WI38 (cell line): Measurements from ENCODE around the gene IPO9.

Experiments
- H3K4me3 ChIP-seq: 2 replicates; pipeline ENCODE4 v1.5.1; 2011; ENCODE audit warnings: low read depth, mild to moderate bottlenecking, control low read depth, low read length
- TF ChIP-seq, protein P1 (sequence below): IDR thresholded peaks from 2 replicates; pipeline ENCODE4 v1.5.1; 2012; ENCODE audit warnings: low read depth, mild to moderate bottlenecking, control low read depth, low read length

The IPO9 gene

GRCh38 chr1:201840490-201840889, 11.5 kb downstream of the IPO9 start:
- no peak overlapping the region for H3K4me3 ChIP-seq
- TF ChIP-seq, protein P1, sequence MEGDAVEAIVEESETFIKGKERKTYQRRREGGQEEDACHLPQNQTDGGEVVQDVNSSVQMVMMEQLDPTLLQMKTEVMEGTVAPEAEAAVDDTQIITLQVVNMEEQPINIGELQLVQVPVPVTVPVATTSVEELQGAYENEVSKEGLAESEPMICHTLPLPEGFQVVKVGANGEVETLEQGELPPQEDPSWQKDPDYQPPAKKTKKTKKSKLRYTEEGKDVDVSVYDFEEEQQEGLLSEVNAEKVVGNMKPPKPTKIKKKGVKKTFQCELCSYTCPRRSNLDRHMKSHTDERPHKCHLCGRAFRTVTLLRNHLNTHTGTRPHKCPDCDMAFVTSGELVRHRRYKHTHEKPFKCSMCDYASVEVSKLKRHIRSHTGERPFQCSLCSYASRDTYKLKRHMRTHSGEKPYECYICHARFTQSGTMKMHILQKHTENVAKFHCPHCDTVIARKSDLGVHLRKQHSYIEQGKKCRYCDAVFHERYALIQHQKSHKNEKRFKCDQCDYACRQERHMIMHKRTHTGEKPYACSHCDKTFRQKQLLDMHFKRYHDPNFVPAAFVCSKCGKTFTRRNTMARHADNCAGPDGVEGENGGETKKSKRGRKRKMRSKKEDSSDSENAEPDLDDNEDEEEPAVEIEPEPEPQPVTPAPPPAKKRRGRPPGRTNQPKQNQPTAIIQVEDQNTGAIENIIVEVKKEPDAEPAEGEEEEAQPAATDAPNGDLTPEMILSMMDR, result no peak

- TF ChIP-seq, protein P1, result no peak
- no peak overlapping the region for H3K4me3 ChIP-seq
Measured at GRCh38 chr1:201841265-201841912, 12.4 kb downstream of the IPO9 start.

- TF ChIP-seq, protein P1, result no peak
- no peak overlapping the region for H3K4me3 ChIP-seq
Measured at GRCh38 chr1:201842472-201843027, 13.6 kb downstream of the IPO9 start.

- no peak overlapping the region for H3K4me3 ChIP-seq
- TF ChIP-seq, protein P1, result no peak
Measured at GRCh38 chr1:201845331-201846083, 16.6 kb downstream of the IPO9 start.

DNA sequence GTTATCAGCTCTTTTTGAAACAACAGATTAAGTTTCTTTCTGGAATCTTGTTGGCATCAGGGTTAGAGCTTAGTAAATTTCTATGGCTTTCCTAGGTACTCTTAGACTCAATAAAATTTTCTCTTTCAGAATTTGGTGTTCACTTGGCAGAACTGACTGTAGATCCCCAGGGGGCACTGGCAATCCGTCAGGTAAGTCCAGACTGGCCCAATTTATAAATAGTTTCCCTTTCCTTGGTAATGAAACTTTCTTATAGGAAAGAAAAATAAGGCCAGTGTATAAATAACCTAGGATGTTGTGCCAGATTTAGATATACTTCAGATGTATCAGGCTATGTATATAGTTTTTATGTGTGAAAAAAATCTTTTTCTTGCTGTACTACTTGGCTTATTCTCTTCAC, 18.2 kb downstream of the IPO9 start:
- no peak overlapping the region for H3K4me3 ChIP-seq

GRCh38 chr1:201848230-201848629, 19.3 kb downstream of the IPO9 start:
- TF ChIP-seq, protein P1, result no peak
- no peak overlapping the region for H3K4me3 ChIP-seq

More for the DNA sequence above, 18.2 kb downstream of the IPO9 start:
- TF ChIP-seq, protein P1, result no peak
